DND-41 (cell line): ENCODE data around the gene ARF3.

Experiments used
- ATAC-seq: fragments of 200-7000 bp; cut with Tn5 transposase; 3 replicates; pipeline ENCODE4 v1.9.1; 2021; ENCODE audit warnings: low read depth; ENCODE audit not compliant: insufficient read depth
- DNase-seq: peaks from one replicate; pipeline ENCODE4 v3.0.0-alpha.2; 2020
- H2AFZ ChIP-seq: 2 replicates; pipeline ENCODE4 v1.6.0; 2012; ENCODE audit warnings: low read depth, low read length
- H3K27ac ChIP-seq: 2 replicates; pipeline ENCODE4 v1.5.1; 2012; ENCODE audit warnings: low read length, inconsistent platforms
- H3K27me3 ChIP-seq: fragments of 200-600 bp; sonication (generic); 2 replicates; pipeline ENCODE4 v1.6.0; 2012; ENCODE audit warnings: low read length, mild to moderate bottlenecking, inconsistent platforms; ENCODE audit not compliant: insufficient read depth, poor library complexity
- H3K36me3 ChIP-seq: 2 replicates; pipeline ENCODE4 v1.5.1; 2012; ENCODE audit warnings: low read length, inconsistent platforms; ENCODE audit not compliant: insufficient read depth
- H3K4me1 ChIP-seq: 2 replicates; pipeline ENCODE4 v1.5.1; 2012; ENCODE audit warnings: mild to moderate bottlenecking, low read length; ENCODE audit not compliant: insufficient read depth
- H3K4me2 ChIP-seq: 2 replicates; pipeline ENCODE4 v1.6.0; 2012; ENCODE audit warnings: mild to moderate bottlenecking, moderate library complexity, low read length, inconsistent platforms; ENCODE audit not compliant: insufficient read depth
- H3K4me3 ChIP-seq, 2 experiments: fragments of 200-600 bp in 1 of 2; shearing (Covaris generic) in 1 of 2; 2 replicates each; pipeline ENCODE4 v1.5.1; 2012 to 2016; ENCODE audit warnings: inconsistent platforms in 2 of 2, low read length in 2 of 2, mild to moderate bottlenecking in 2 of 2, low read depth in 1 of 2, moderate library complexity in 1 of 2
- H3K79me2 ChIP-seq: 2 replicates; pipeline ENCODE4 v1.6.0; 2012; ENCODE audit warnings: low read length, inconsistent platforms; ENCODE audit not compliant: insufficient read depth
- H3K9ac ChIP-seq: 2 replicates; pipeline ENCODE4 v1.6.0; 2012; ENCODE audit warnings: low read depth, mild to moderate bottlenecking, inconsistent platforms, low read length, moderate library complexity
- H3K9me3 ChIP-seq: 2 replicates; pipeline ENCODE4 v1.5.1; 2012; ENCODE audit warnings: low read length, moderate library complexity, mild to moderate bottlenecking, inconsistent platforms; ENCODE audit not compliant: insufficient read depth, severe bottlenecking
- H4K20me1 ChIP-seq: 2 replicates; pipeline ENCODE4 v1.6.0; 2012; ENCODE audit warnings: low read length; ENCODE audit not compliant: insufficient read depth
- EZH2 ChIP-seq: IDR thresholded peaks from 3 replicates; pipeline ENCODE4 v1.6.1; 2012; ENCODE audit warnings: borderline replicate concordance, low read depth, mild to moderate bottlenecking, moderate library complexity, low read length, inconsistent platforms; ENCODE audit not compliant: severe bottlenecking
- TF ChIP-seq, protein P1 (sequence below): IDR thresholded peaks from 2 replicates; pipeline ENCODE4 v1.5.1; 2012; ENCODE audit warnings: borderline replicate concordance, low read length, moderate library complexity, mild to moderate bottlenecking; ENCODE audit not compliant: poor library complexity, severe bottlenecking; ENCODE audit errors: extremely low read depth

ARF3 gene

DNA sequence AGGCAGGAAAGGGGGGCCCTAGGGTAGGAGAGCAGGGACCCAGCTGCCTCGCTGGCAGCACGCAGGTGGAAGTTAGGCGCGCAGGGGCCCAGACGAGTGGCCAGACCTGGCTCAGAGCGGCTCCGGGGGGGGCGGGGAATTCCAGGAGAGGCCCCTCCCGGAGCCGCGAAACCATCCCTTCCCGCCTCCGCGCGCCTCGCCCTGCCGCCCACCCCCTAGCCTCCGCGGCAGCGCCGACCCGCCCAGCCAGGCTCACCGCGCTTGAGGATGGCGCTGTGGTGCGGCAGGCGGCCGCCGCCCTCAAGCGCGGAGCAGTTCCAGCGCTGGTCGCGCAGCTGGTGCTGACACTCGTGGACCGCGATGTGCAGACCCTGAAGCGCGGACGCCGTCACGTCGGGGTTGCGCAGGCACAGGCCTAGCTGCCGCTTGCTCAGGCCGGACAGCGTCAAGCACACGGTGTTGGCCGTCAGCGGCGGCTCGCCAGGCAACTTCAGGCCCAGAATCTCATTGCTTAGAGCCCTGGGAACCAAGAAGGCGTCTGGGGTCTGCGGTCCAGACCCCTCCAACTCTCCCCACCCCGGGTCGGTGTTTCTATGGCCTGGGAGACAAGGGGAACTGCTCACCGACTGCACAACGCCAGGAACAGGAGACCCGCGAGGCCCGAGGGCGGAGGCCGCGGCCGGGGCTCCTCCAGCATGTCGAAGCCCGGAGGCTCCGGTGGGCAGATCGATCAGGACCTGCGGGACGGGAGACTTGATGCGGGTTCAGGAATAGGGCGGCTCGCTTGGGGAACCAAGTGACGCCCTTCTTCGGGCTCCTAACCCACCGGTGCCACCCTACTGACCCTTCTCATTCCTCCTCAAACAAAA is 12.8 kb upstream of the ARF3 start:
- no peak for DNase-seq
- TF ChIP-seq, protein P1, sequence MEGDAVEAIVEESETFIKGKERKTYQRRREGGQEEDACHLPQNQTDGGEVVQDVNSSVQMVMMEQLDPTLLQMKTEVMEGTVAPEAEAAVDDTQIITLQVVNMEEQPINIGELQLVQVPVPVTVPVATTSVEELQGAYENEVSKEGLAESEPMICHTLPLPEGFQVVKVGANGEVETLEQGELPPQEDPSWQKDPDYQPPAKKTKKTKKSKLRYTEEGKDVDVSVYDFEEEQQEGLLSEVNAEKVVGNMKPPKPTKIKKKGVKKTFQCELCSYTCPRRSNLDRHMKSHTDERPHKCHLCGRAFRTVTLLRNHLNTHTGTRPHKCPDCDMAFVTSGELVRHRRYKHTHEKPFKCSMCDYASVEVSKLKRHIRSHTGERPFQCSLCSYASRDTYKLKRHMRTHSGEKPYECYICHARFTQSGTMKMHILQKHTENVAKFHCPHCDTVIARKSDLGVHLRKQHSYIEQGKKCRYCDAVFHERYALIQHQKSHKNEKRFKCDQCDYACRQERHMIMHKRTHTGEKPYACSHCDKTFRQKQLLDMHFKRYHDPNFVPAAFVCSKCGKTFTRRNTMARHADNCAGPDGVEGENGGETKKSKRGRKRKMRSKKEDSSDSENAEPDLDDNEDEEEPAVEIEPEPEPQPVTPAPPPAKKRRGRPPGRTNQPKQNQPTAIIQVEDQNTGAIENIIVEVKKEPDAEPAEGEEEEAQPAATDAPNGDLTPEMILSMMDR, result no peak
- TF ChIP-seq EZH2, result no peak
- Histone ChIP-seq H3K27ac (no peak overlapping the region), H3K4me2 (0 out of 2 replicates have a peak overlapping the region, but pooled peaks have one; percentile 65), H3K27me3 (peaks cover 50% of the 10 kb centered on the region), H3K36me3 (no peaks in the 10 kb centered on the region), H2AFZ (no peak overlapping the region), H3K9me3 (no peaks in the 10 kb centered on the region), H4K20me1 (peaks cover 11% of the 10 kb centered on the region), H3K4me3 (no peak overlapping the region), H3K9ac (no peak overlapping the region), H3K79me2 (no peaks in the 10 kb centered on the region), H3K4me1 (peaks cover 17% of the 10 kb centered on the region)
- ATAC-seq, result peak; percentile 52; the same call in 2 of the 3 replicates

DNA sequence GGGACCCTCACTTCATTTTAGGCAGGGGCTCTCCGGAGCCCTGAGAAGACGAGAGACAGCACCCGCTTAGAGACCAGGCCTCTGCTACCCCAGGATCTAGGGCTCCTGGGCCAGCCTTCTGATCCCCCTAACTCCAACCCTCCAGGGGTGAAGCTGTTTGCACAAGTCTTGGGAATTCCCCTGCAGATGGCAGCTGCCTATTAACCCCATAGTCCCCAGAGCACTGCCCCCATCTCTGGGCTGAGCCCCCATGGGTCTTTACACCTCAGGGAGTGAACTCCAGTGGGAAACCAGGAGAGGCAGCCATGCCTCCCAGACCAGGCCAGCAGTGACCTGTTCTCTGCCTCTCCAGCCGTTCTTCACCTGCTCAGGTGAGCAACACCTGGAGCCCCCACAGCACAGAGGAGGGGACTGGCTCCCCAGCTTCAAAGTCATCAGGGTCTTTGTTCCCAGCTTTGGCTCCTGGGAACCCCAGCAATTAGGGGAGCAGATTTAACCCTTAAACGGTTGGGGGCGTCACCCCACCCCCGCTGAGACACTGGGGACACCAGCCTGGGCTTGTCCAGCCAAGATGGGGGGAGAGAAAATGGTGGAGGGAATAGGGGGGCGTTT is 12.0 kb upstream of the ARF3 start:
- no peaks in the 10 kb centered on the region for H3K79me2 ChIP-seq
- peaks cover 11% of the 10 kb centered on the region for H4K20me1 ChIP-seq
- ATAC-seq (no peak), DNase-seq (no peak)
- H3K4me3 ChIP-seq, result no peak overlapping the region
- H2AFZ ChIP-seq, result no peak overlapping the region
- TF ChIP-seq, protein P1, result no peak
- no peak for TF ChIP-seq EZH2
- H3K27ac ChIP-seq, result no peak overlapping the region
- H3K36me3 ChIP-seq, result no peaks in the 10 kb centered on the region
- H3K27me3 ChIP-seq, result peaks cover 50% of the 10 kb centered on the region
- H3K4me2 ChIP-seq, result no peak overlapping the region
- no peaks in the 10 kb centered on the region for H3K9me3 ChIP-seq
- no peak overlapping the region for H3K9ac ChIP-seq
- peaks cover 17% of the 10 kb centered on the region for H3K4me1 ChIP-seq

DNA sequence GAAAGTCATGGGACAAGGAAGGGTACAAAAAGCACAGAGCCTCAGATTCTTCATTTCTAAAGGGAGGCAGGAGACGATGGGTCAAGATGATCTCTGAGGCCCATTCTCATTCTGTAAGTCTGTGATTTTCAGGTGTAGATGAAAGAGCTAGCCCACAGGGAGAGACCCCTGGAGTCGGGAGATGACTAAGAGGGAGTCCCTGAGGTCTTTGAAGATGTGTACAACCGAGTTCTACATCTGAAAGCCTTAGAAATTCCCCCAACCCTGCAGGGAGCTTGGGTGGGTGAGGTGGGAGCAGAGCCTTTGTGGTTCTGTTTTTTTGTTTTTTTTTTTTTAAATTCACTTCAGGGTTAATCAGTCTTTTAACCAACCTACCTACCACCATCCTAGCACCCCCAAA is 11.2 kb upstream of the ARF3 start:
- Histone ChIP-seq H3K36me3 (no peaks in the 10 kb centered on the region), H3K9ac (no peak overlapping the region), H4K20me1 (peaks cover 11% of the 10 kb centered on the region), H3K4me1 (peaks cover 17% of the 10 kb centered on the region), H3K4me3 (no peak overlapping the region), H3K9me3 (no peaks in the 10 kb centered on the region), H3K27ac (no peak overlapping the region), H3K27me3 (peaks cover 49% of the 10 kb centered on the region), H3K4me2 (no peak overlapping the region), H3K79me2 (no peaks in the 10 kb centered on the region), H2AFZ (no peak overlapping the region)
- DNase-seq, result no peak
- TF ChIP-seq EZH2, result no peak
- TF ChIP-seq, protein P1, result no peak
- ATAC-seq, result no peak
